C4-2B (cell line): ENCODE measurements around the gene PDLIM1.

Source experiments
- CTCF ChIP-seq: fragments of 450-650 bp; conservative IDR thresholded peaks from 2 replicates; pipeline ENCODE4 v1.5.1; 2017; ENCODE audit warnings: mild to moderate bottlenecking
- ZFX ChIP-seq: fragments of 450-650 bp; IDR thresholded peaks from 2 replicates; pipeline ENCODE4 v1.6.1; 2017

- TF ChIP-seq CTCF = no peak
- TF ChIP-seq ZFX = no peak
These were observed 34.5 kb downstream of the PDLIM1 start for GRCh38 chr10:95256268-95256667.
